Measurements from ENCODE around the gene PROK1.
A peak's percentile ranks its signal among the peaks of the same experiment; 100 is the strongest.

PROK1 gene

GRCh38 chr1:110420874-110421793, 29.8 kb upstream of the PROK1 start:
- Histone ChIP-seq H2BK120ac (ENCODE audit: low read depth, low read length) (no peak overlapping the region), H2BK12ac (ENCODE audit: low read length in 2 of 2) (no peak overlapping the region), H3K9ac (ENCODE audit: low read length) (peak overlapping the region; percentile 67), H2BK5ac (ENCODE audit: low read depth, low read length, poor library complexity, severe bottlenecking) (no peak overlapping the region), H3K27me3 (ENCODE audit: control insufficient read depth in 1 of 2, insufficient read depth in 1 of 2, low read length in 2 of 2) (peaks cover 0 to 25% of the 10 kb centered on the region in 2 experiments), H2AFZ (ENCODE audit: low read depth, low read length) (no peak overlapping the region), H2BK15ac (ENCODE audit: low read depth, poor library complexity, severe bottlenecking) (no peak overlapping the region), H3K4me2 (ENCODE audit: low read length, poor library complexity, severe bottlenecking) (no peak overlapping the region), H3K4me1 (ENCODE audit: control insufficient read depth, insufficient read depth, low read depth, low read length) (no peaks in the 10 kb centered on the region), H3K18ac (ENCODE audit: low read depth in 1 of 2, low read length in 2 of 2) (no peak overlapping the region), H3K27ac (ENCODE audit: low read length, poor library complexity, severe bottlenecking) (no peak overlapping the region), H4K91ac (ENCODE audit: low read length) (no peak overlapping the region), H2AK5ac (ENCODE audit: low read length, severe bottlenecking) (no peak overlapping the region), H3K23ac (ENCODE audit: low read length in 2 of 2) (no peak overlapping the region), H3K4ac (ENCODE audit: low read depth in 1 of 2, low read length in 2 of 2) (no peak overlapping the region), H3K4me3 (ENCODE audit: insufficient read depth in 1 of 2, low read depth in 1 of 2, low read length in 2 of 2) (no peak overlapping the region), H3K79me1 (replicated peaks; ENCODE audit: low read length, poor library complexity, severe bottlenecking) (no peaks in the 10 kb centered on the region), H3K36me3 (ENCODE audit: control insufficient read depth in 1 of 2, insufficient read depth in 2 of 2, low read depth in 1 of 2, low read length in 2 of 2) (no peaks in the 10 kb centered on the region), H3K9me3 (ENCODE audit: control insufficient read depth, low read length) (peaks cover 8% of the 10 kb centered on the region), H3K14ac (ENCODE audit: low read length in 2 of 2) (no peak overlapping the region), H4K8ac (ENCODE audit: low read length) (no peak overlapping the region)
- 66% methylated on average over 2 of the region's 2 CpGs for WGBS
- peak; percentile 49 for DNase-seq

GRCh38 chr1:110424699-110425611, 26.0 kb upstream of the PROK1 start:
- Histone ChIP-seq H3K4ac (ENCODE audit: low read depth in 1 of 2, low read length in 2 of 2) (no peak overlapping the region), H2AK5ac (ENCODE audit: low read length, severe bottlenecking) (no peak overlapping the region), H3K14ac (ENCODE audit: low read length in 2 of 2) (no peak overlapping the region), H3K4me3 (ENCODE audit: insufficient read depth in 1 of 2, low read depth in 1 of 2, low read length in 2 of 2) (no peak overlapping the region), H3K27ac (ENCODE audit: low read length, poor library complexity, severe bottlenecking) (no peak overlapping the region), H2BK12ac (ENCODE audit: low read length in 2 of 2) (no peak overlapping the region), H3K4me1 (ENCODE audit: control insufficient read depth, insufficient read depth, low read depth, low read length) (no peaks in the 10 kb centered on the region), H4K8ac (ENCODE audit: low read length) (no peak overlapping the region), H3K79me1 (replicated peaks; ENCODE audit: low read length, poor library complexity, severe bottlenecking) (no peaks in the 10 kb centered on the region), H3K18ac (ENCODE audit: low read depth in 1 of 2, low read length in 2 of 2) (no peak overlapping the region), H2BK120ac (ENCODE audit: low read depth, low read length) (no peak overlapping the region), H3K9ac (ENCODE audit: low read length) (no peak overlapping the region), H3K4me2 (ENCODE audit: low read length, poor library complexity, severe bottlenecking) (no peak overlapping the region), H3K9me3 (ENCODE audit: control insufficient read depth, low read length) (peaks cover 8% of the 10 kb centered on the region), H2BK15ac (ENCODE audit: low read depth, poor library complexity, severe bottlenecking) (no peak overlapping the region), H4K91ac (ENCODE audit: low read length) (no peak overlapping the region), H3K36me3 (ENCODE audit: control insufficient read depth in 1 of 2, insufficient read depth in 2 of 2, low read depth in 1 of 2, low read length in 2 of 2) (no peaks in the 10 kb centered on the region), H3K27me3 (ENCODE audit: control insufficient read depth in 1 of 2, insufficient read depth in 1 of 2, low read length in 2 of 2) (peaks cover 5 to 32% of the 10 kb centered on the region in 2 experiments), H3K23ac (ENCODE audit: low read length in 2 of 2) (no peak overlapping the region), H2AFZ (ENCODE audit: low read depth, low read length) (no peak overlapping the region), H2BK5ac (ENCODE audit: low read depth, low read length, poor library complexity, severe bottlenecking) (no peak overlapping the region)
- 79% methylated on average over 6 of the region's 9 CpGs for WGBS
- DNase-seq: no peak

- Histone ChIP-seq H3K9ac (ENCODE audit: low read length) (no peak overlapping the region), H3K4me3 (ENCODE audit: insufficient read depth in 1 of 2, low read depth in 1 of 2, low read length in 2 of 2) (no peak overlapping the region), H2AFZ (ENCODE audit: low read depth, low read length) (no peak overlapping the region), H3K27ac (ENCODE audit: low read length, poor library complexity, severe bottlenecking) (no peak overlapping the region), H2BK15ac (ENCODE audit: low read depth, poor library complexity, severe bottlenecking) (no peak overlapping the region), H3K14ac (ENCODE audit: low read length in 2 of 2) (peak overlapping the region in 1 of 2 experiments; percentile 15), H2BK5ac (ENCODE audit: low read depth, low read length, poor library complexity, severe bottlenecking) (no peak overlapping the region), H4K8ac (ENCODE audit: low read length) (no peak overlapping the region), H3K4me1 (ENCODE audit: control insufficient read depth, insufficient read depth, low read depth, low read length) (no peaks in the 10 kb centered on the region), H4K91ac (ENCODE audit: low read length) (no peak overlapping the region), H2BK12ac (ENCODE audit: low read length in 2 of 2) (no peak overlapping the region), H2BK120ac (ENCODE audit: low read depth, low read length) (no peak overlapping the region), H3K79me1 (replicated peaks; ENCODE audit: low read length, poor library complexity, severe bottlenecking) (no peaks in the 10 kb centered on the region), H3K36me3 (ENCODE audit: control insufficient read depth in 1 of 2, insufficient read depth in 2 of 2, low read depth in 1 of 2, low read length in 2 of 2) (no peaks in the 10 kb centered on the region), H3K27me3 (ENCODE audit: control insufficient read depth in 1 of 2, insufficient read depth in 1 of 2, low read length in 2 of 2) (peaks cover 12 to 39% of the 10 kb centered on the region in 2 experiments), H3K4ac (ENCODE audit: low read depth in 1 of 2, low read length in 2 of 2) (no peak overlapping the region), H2AK5ac (ENCODE audit: low read length, severe bottlenecking) (no peak overlapping the region), H3K9me3 (ENCODE audit: control insufficient read depth, low read length) (peaks cover 8% of the 10 kb centered on the region), H3K18ac (ENCODE audit: low read depth in 1 of 2, low read length in 2 of 2) (no peak overlapping the region), H3K4me2 (ENCODE audit: low read length, poor library complexity, severe bottlenecking) (no peak overlapping the region), H3K23ac (ENCODE audit: low read length in 2 of 2) (peak overlapping the region in 1 of 2 experiments; percentile 80)
- DNase-seq: no peak
- WGBS: 78% methylated on average over 9 of the region's 9 CpGs
These were observed 25.3 kb upstream of the PROK1 start for GRCh38 chr1:110425612-110426152.
